Heart right ventricle (tissue), 16 donors: Measurements from ENCODE around the gene SETBP1. TPM values are rescaled to one million over a fixed set of nuclear protein-coding genes. Genes with fewer than 3 reads are reported as not detected.

Experiments
- ATAC-seq, 8 donors: fragments of 200-7000 bp; cut with Tn5 transposase; one replicate each; pipeline ENCODE4 v1.9.1; 2020; ENCODE audit warnings: mild to moderate bottlenecking in 8 of 8, moderate library complexity in 8 of 8, moderate number of reproducible peaks in 1 of 8
- DNase-seq, 2 donors: peaks; one replicate each; pipeline ENCODE4 v3.0.0-alpha.2; 2020
- H3K27ac ChIP-seq, 10 donors: fragments of 200-600 bp; sonication (generic) in 2 of 10; one replicate each; pipeline versions ENCODE4 v1.5.0 to v1.8.0; 2020 to 2022; ENCODE audit warnings: mild to moderate bottlenecking in 3 of 10
- H3K27me3 ChIP-seq, 7 donors: fragments of 200-600 bp; one replicate each; pipeline ENCODE4 v1.8.0; 2021 to 2022; ENCODE audit warnings: mild to moderate bottlenecking in 2 of 7
- H3K36me3 ChIP-seq, 9 donors: fragments of 200-600 bp; sonication (generic) in 1 of 9; one replicate each; pipeline versions ENCODE4 v1.5.0 to v1.8.0; 2020 to 2022; ENCODE audit warnings: mild to moderate bottlenecking in 2 of 9
- H3K4me1 ChIP-seq, 9 donors: fragments of 200-600 bp; sonication (generic) in 1 of 9; one replicate each; pipeline versions ENCODE4 v1.5.0 to v1.8.0; 2020 to 2022; ENCODE audit warnings: mild to moderate bottlenecking in 4 of 9
- H3K4me3 ChIP-seq, 10 donors: fragments of 200-600 bp; sonication (generic) in 2 of 10; one replicate each; pipeline versions ENCODE4 v1.5.0 to v1.8.0; 2020 to 2022; ENCODE audit warnings: mild to moderate bottlenecking in 7 of 10, moderate library complexity in 2 of 10
- H3K9me3 ChIP-seq, 11 donors: fragments of 200-600 bp in 10 of 11; sonication (generic) in 2 of 11; one replicate each; pipeline versions ENCODE4 v1.5.0 to v1.8.0; 2013 to 2022; ENCODE audit warnings: mild to moderate bottlenecking in 2 of 11, control low read depth in 1 of 11, moderate library complexity in 1 of 11
- CTCF ChIP-seq, 9 donors: fragments of 200-600 bp; sonication (generic) in 2 of 9; IDR thresholded peaks; one replicate each; pipeline versions ENCODE4 v1.5.0 to v1.8.0; 2021 to 2022; ENCODE audit warnings: antibody characterized with exemption in 9 of 9, mild to moderate bottlenecking in 5 of 9, moderate library complexity in 1 of 9
- WGBS, 2 donors: extraction: QIAGEN DNeasy Blood & Tissue Kit; methylation state at CpG; one replicate each; pipeline ENCODE4 v1.1.7; 2013; ENCODE audit warnings: inconsistent platforms in 1 of 2; 5-methylcytosine and 5-hydroxymethylcytosine counted together
- intact Hi-C, 10 donors: fragments of 100-400 bp; cut with DNase I; formaldehyde crosslinking; loops; one replicate each; pipeline versions ENCODE4 v1.11.1 to v1.14.2; 2022
- polyA plus RNA-seq, 2 donors: library from polyadenylated mRNA; stranded (reverse); fragments of 200-250 nt; gene quantifications; one replicate each; pipeline ENCODE4 v1.2.3, GENCODE V29; 2013
- total RNA-seq, 10 donors: library from RNA; stranded (reverse); fragmentation: NEBNext Ultra II Directional in 3 of 10; extraction: Animal tissue kit (Norgen Biotek cat#: 25700) in 3 of 10; gene quantifications; one replicate each; pipeline versions ENCODE4 v1.2.1 to v1.2.4, GENCODE V29; 2021 to 2023
- donor health status: Arrhythmogenic right ventricular cardiomyopathy.
- donor health status: ischemic (EF 13 %, LVEDD 7.1; RV severe dilation, severe dysfunction).
- donor health status: healthy with polysubstance abuse.
- donor health status: DM: no; HTN: yes; CAD: no.
- donor health status: DM: no; HTN: no; CAD: no.
- donor health status: ischemic (EF 25% LVEDD 6.9; RV normal size, moderate dysfunction).
- donor health status: ischemic (EF 25% LVEDD 5.7; RV mildly dilated, moderate dysfunction).
- donor health status: healthy.
- donor health status: DM: yes; HTN: yes; CAD: no.
- donor health status: Ischemic cardiomyopathy.
- donor health status: ischemic (EF 35%, LVEDD 5.7; RV mildly dilated, moderate dysfunction).
- donor health status: nonischemic (EF 11% LVEDD 7.7; RV severe dilation, severe dysfunction).
- donor health status: DM: yes; HTN: yes; CAD: no.
- donor health status: PGD.
- donor health status: ischemic (EF 29% LVEDD 5.4; RV normal size, mild dysfunction).
- donor health status: nonischemic (EF 23%, LVEDD 6.1; RV moderate dilation, normal function).

Gene SETBP1
- total and polyA plus RNA-seq, 12 donors, result 0.71 to 12.2 (median 6.1) TPM

DNA sequence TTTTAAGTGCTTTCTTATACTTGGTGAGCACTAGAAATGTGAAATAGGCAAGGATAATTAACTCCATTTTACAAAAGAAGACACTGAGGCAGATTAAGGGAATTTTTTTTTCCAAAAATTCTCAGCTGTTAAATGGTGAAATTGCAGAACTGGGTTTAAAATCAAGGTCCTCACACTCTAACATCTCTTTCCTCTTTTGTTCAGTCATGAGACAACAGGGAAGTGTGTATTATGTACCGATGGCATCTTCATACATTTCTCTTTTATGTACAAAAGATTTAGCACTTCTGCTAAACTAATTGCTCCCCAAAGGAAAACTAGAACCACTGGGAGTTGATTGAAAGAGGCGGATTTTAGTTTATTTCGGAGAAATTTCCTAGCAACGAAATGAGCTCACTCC, 203.0 kb downstream of the SETBP1 start:
- ATAC-seq, result no peak
- no peak for TF ChIP-seq CTCF (IDR thresholded peaks at IDR 0.05)
- no peak overlapping the region for H3K4me3 ChIP-seq
- peaks cover 0 to 22% (median 7%) of the 10 kb centered on the region in 7 donors for H3K27me3 ChIP-seq
- no peak for DNase-seq
- 96 to 98% methylated on average over 4 of the region's 4 CpGs for WGBS, 2 donors
- intact Hi-C loops, result loop anchor here in 5 of 10 donors (10.0 kb wide), 4 partner anchors 89 to 309 kb away; partner anchors contain the start of gene SETBP1 (in 2 of the 5)
- no peaks in the 10 kb centered on the region for H3K36me3 ChIP-seq
- peaks cover 0 to 3% (median 0%) of the 10 kb centered on the region in 11 donors for H3K9me3 ChIP-seq
- H3K4me1 ChIP-seq, result peaks cover 0 to 51% (median 22%) of the 10 kb centered on the region in 9 donors
- no peak overlapping the region for H3K27ac ChIP-seq

GRCh38 chr18:44884431-44884830, 203.7 kb downstream of the SETBP1 start:
- no peak overlapping the region for H3K27ac ChIP-seq
- no peak for ATAC-seq
- DNase-seq, result no peak
- H3K36me3 ChIP-seq, result no peaks in the 10 kb centered on the region
- intact Hi-C loops, result loop anchor here in 5 of 10 donors (10.0 kb wide), 4 partner anchors 90 to 310 kb away; partner anchors contain the start of gene SETBP1 (in 2 of the 5)
- H3K9me3 ChIP-seq, result peaks cover 0 to 3% (median 0%) of the 10 kb centered on the region in 11 donors
- TF ChIP-seq CTCF (IDR thresholded peaks at IDR 0.05), result no peak
- no peak overlapping the region for H3K4me3 ChIP-seq
- H3K4me1 ChIP-seq, result peaks cover 0 to 54% (median 22%) of the 10 kb centered on the region in 9 donors
- peaks cover 0 to 22% (median 7%) of the 10 kb centered on the region in 7 donors for H3K27me3 ChIP-seq

DNA sequence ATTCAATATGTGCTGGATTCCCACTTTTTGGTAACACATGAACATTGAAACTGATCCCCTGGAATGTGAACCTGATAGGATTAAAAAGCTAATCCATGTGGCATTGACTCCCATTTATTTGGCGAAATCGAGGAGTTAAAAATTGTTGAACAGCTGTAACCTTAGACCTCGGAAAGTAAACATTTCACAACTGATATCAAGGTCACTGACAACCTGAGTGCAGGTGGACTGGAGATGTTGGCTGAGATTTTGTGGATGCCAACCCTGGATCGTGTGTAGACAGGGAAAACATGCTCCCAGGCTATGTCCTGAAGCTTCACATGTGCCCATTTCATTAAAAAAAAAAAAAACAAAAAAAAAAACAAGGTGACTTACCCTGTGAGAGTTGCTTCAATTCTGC, 204.8 kb downstream of the SETBP1 start:
- no peak for DNase-seq
- H3K4me3 ChIP-seq, result no peak overlapping the region
- no peaks in the 10 kb centered on the region for H3K36me3 ChIP-seq
- peaks cover 0 to 47% (median 17%) of the 10 kb centered on the region in 9 donors for H3K4me1 ChIP-seq
- no peak for ATAC-seq
- no peak for TF ChIP-seq CTCF (IDR thresholded peaks at IDR 0.05)
- H3K9me3 ChIP-seq, result peaks cover 0 to 2% (median 0%) of the 10 kb centered on the region in 11 donors
- intact Hi-C loops, result loop anchor here in 6 of 10 donors (5.0 to 10.0 kb wide), 5 partner anchors 91 to 311 kb away; partner anchors contain the start of gene SETBP1 (in 2 of the 6)
- 90 to 94% methylated on average over 4 of the region's 4 CpGs for WGBS, 2 donors
- H3K27ac ChIP-seq, result no peak overlapping the region
- H3K27me3 ChIP-seq, result peaks cover 0 to 22% (median 7%) of the 10 kb centered on the region in 7 donors

DNA sequence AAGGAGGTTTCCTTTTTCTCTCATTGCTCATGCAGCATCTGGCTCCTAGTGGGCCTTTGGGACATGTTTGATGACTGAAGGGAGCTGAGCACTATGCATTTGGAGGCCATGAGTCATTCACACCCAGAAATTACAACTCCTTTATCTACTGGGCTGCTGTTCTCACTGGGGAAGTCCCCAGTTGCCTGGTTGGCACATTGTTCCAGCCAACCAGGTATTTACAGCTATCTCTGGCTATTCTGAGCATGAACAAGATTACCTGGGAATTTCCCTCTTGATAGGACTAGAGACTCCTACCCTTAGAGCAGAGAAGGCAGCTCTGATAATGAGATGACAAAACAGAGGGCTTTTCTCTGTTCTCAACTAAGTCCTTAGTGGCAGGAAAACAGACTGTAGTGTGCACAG, 206.5 kb downstream of the SETBP1 start:
- Histone ChIP-seq H3K9me3 (peaks cover 0 to 16% (median 2%) of the 10 kb centered on the region in 11 donors), H3K4me1 (peaks cover 0 to 33% (median 12%) of the 10 kb centered on the region in 9 donors), H3K27me3 (peaks cover 0 to 22% (median 7%) of the 10 kb centered on the region in 7 donors), H3K27ac (no peak overlapping the region), H3K36me3 (peaks cover 0 to 6% (median 0%) of the 10 kb centered on the region in 9 donors), H3K4me3 (no peak overlapping the region)
- ATAC-seq, result peak; percentile 60 to 97 (median 86)
- intact Hi-C loops, result loop anchor here in 6 of 10 donors (5.0 to 10.0 kb wide), 5 partner anchors 92 to 312 kb away; partner anchors contain the start of gene SETBP1 (in 2 of the 6)
- TF ChIP-seq CTCF (IDR thresholded peaks at IDR 0.05), result peak in 2 of 9 donors; percentile 11
- DNase-seq, result peak in 1 of 2 donors; percentile 32
